Mesodermal cell (in vitro differentiated cells): ENCODE results near the gene TSGA10.
"Not testable (repeated sequence)": the region's sequence is repeated elsewhere in the genome, so short reads cannot be mapped to it uniquely, and the experiment has no call there.

Experiments
- H3K27ac ChIP-seq: 2 replicates; pipeline ENCODE4 v1.7.0; 2013; ENCODE audit warnings: mild to moderate bottlenecking, low read depth, low read length, moderate library complexity; ENCODE audit not compliant: severe bottlenecking
- H3K36me3 ChIP-seq: 2 replicates; pipeline ENCODE4 v1.7.1; 2013; ENCODE audit warnings: mild to moderate bottlenecking, low read length, moderate library complexity; ENCODE audit not compliant: control insufficient read depth, insufficient read depth
- H3K4me1 ChIP-seq: one replicate; pipeline ENCODE4 v1.7.1; 2013; ENCODE audit warnings: mild to moderate bottlenecking, low read length; ENCODE audit not compliant: insufficient read depth, control insufficient read depth, poor library complexity, severe bottlenecking
- H3K4me3 ChIP-seq: 2 replicates; pipeline ENCODE4 v1.7.0; 2013; ENCODE audit warnings: low read length, control low read depth, mild to moderate bottlenecking; ENCODE audit not compliant: insufficient read depth, poor library complexity, severe bottlenecking; ENCODE audit errors: extremely low read depth
- H3K9me3 ChIP-seq: 2 replicates; pipeline ENCODE4 v1.7.1; 2013; ENCODE audit warnings: mild to moderate bottlenecking, low read length, moderate library complexity; ENCODE audit not compliant: control insufficient read depth
- WGBS, 2 experiments: methylation state at CpG; one replicate each; pipeline ENCODE4 v1.1.5; 2013; ENCODE audit warnings: missing lambda C conversion rate in 2 of 2; ENCODE audit not compliant: insufficient coverage in 2 of 2; 5-methylcytosine and 5-hydroxymethylcytosine counted together

The TSGA10 gene

GRCh38 chr2:99000708-99001107 is 154.0 kb downstream of the TSGA10 start:
- H3K4me3 ChIP-seq: no peak overlapping the region
- H3K9me3 ChIP-seq: no peaks in the 10 kb centered on the region
- no peak overlapping the region for H3K27ac ChIP-seq
- no peaks in the 10 kb centered on the region for H3K4me1 ChIP-seq
- no peaks in the 10 kb centered on the region for H3K36me3 ChIP-seq
- 88 to 91% methylated on average over 8 to 9 of the region's 10 CpGs for WGBS, 2 experiments

GRCh38 chr2:98988695-98989094 is 166.0 kb downstream of the TSGA10 start:
- 83 to 98% methylated on average over 2 to 6 of the region's 28 CpGs for WGBS, 2 experiments
- H3K4me3 ChIP-seq, H3K36me3 ChIP-seq, H3K27ac ChIP-seq, H3K9me3 ChIP-seq, H3K4me1 ChIP-seq: not testable (repeated sequence)

GRCh38 chr2:98985905-98986666 is 168.7 kb downstream of the TSGA10 start:
- Histone ChIP-seq H3K9me3 (no peaks in the 10 kb centered on the region), H3K4me1 (no peaks in the 10 kb centered on the region), H3K27ac (no peak overlapping the region), H3K36me3 (no peaks in the 10 kb centered on the region), H3K4me3 (no peak overlapping the region)
- 40% methylated on average over 1 of the region's 2 CpGs; no CpG with 5 or more reads in 1 of the 2 experiments for WGBS, 2 experiments

DNA sequence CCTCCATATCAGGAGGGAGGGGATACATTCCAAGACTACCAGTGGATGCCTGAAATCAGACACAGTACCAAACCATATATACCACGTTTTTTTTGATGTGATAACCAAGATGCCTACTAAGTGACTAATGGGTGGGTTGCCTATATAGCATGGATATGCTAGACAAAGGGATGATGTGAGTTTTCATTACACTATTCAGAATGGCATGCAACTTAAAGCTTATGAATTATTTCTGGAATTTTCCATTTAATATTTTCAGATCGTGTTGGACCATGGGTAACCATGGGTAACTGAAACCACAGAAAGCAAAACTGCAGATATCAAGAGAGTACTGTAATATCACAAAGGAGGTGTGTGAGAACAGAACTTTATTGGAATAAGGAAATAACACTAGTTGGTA is 179.1 kb downstream of the TSGA10 start:
- Histone ChIP-seq H3K4me3 (no peak overlapping the region), H3K27ac (no peak overlapping the region), H3K4me1 (no peaks in the 10 kb centered on the region), H3K36me3 (no peaks in the 10 kb centered on the region), H3K9me3 (peaks cover 8% of the 10 kb centered on the region)
- WGBS, 2 experiments: no CpG with 5 or more reads among the region's 2 CpGs

DNA sequence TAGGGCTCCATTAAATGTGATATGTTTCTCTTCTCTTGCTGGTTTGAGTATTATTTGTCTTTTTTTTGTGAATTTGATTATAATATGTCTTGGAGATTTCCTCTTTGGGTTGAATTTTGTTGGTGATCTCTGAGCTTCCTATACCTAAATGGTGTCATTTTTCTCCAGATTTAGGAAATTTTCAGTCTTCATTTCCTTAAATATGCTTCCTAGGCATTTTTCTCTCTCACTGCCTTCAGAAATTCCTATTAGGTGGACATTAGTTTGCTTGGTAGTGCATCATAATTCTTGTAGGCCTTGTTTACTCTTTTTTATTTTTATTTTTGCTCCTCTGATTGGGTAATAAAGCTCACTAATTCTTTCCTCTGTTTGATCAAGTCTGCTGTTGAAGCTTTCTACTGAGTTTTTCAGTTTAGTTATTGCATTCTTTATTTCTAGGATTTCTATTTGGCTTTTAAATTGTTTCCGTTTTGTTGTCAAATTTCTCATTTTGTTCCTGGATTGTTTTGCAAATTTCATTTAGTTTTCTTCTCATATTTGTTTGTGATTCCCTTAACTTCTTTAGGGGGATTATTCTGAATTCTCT is 182.1 kb downstream of the TSGA10 start:
- Histone ChIP-seq H3K27ac (no peak overlapping the region), H3K36me3 (no peaks in the 10 kb centered on the region), H3K9me3 (peaks cover 8% of the 10 kb centered on the region), H3K4me1 (no peaks in the 10 kb centered on the region), H3K4me3 (no peak overlapping the region)
- WGBS, 2 experiments: no CpG with 5 or more reads among the region's 1 CpG

- Histone ChIP-seq H3K4me1 (no peaks in the 10 kb centered on the region), H3K27ac (no peak overlapping the region), H3K4me3 (no peak overlapping the region), H3K9me3 (peaks cover 4% of the 10 kb centered on the region), H3K36me3 (no peaks in the 10 kb centered on the region)
- WGBS, 2 experiments: 89 to 93% methylated on average over 2 to 3 of the region's 7 CpGs
These were observed 194.8 kb downstream of the TSGA10 start for GRCh38 chr2:98959810-98960507.

DNA sequence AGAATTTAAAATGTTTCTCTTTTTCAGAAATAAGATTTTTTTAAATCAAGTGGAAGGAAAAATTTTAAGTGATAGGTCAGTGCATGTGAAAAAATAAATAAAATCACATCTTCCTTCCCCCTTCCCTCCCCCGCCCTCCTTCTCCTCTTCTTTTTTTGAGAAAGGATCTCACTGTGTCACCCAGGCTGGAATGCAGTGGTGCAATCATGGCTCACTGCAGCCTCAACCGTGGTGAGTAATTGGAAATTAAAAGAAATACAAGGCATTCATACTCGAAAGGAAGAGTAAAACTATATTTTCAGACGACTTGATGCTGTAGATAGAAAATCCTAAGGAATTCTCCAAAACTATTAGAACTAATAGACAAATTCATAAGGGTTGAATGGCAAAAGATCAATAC is 201.8 kb downstream of the TSGA10 start:
- no peak overlapping the region for H3K4me3 ChIP-seq
- no peaks in the 10 kb centered on the region for H3K36me3 ChIP-seq
- H3K9me3 ChIP-seq: no peaks in the 10 kb centered on the region
- no peaks in the 10 kb centered on the region for H3K4me1 ChIP-seq
- no peak overlapping the region for H3K27ac ChIP-seq
- WGBS, 2 experiments: 60% methylated on average over 1 of the region's 4 CpGs; no CpG with 5 or more reads in 1 of the 2 experiments

DNA sequence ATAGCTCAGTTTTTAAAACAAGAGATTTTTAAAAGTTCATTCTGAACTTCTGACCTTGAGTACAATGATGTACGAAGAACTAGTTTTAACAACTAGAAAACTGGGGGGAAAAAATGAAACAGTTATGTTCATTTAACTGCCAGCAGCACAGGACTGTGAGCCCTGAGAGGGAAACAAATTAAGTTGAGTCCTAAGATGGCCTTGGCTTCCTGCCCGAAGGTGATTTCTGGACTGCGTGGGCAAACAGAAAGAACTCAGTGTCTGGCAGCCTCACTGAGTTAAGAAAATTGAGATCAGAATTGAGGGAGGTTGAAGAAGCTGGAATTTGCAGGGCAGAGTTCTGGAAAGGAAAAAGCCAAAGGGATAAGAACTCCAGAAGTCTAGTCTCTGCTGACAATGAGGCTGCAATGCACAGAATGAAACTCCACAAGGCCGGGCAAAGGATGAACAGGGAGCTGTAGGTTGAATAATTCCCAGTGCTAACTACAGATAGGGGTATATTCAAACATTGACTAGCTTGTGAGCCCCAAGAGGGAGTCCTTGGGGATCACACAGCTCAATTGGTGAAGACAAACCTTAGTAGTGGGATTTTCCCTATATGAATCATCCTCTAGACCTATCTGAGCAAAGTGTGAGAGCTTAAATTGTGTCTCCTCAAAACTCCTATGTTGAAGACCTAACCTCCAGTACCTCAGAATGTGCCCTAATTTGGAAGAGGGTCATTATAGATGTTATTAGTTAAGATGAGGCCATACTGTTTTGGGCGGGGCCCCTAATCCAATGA is 205.6 kb downstream of the TSGA10 start:
- Histone ChIP-seq H3K36me3 (no peaks in the 10 kb centered on the region), H3K4me3 (no peak overlapping the region), H3K4me1 (no peaks in the 10 kb centered on the region), H3K27ac (no peak overlapping the region), H3K9me3 (no peaks in the 10 kb centered on the region)
- WGBS, 2 experiments: 93 to 95% methylated on average over 5 of the region's 5 CpGs

GRCh38 chr2:98947554-98947953 is 207.2 kb downstream of the TSGA10 start:
- H3K9me3 ChIP-seq: no peaks in the 10 kb centered on the region
- H3K27ac ChIP-seq: no peak overlapping the region
- WGBS, 2 experiments: 96 to 98% methylated on average over 4 to 5 of the region's 8 CpGs
- H3K36me3 ChIP-seq: no peaks in the 10 kb centered on the region
- H3K4me3 ChIP-seq: no peak overlapping the region
- H3K4me1 ChIP-seq: no peaks in the 10 kb centered on the region
